CD4-positive, CD25-positive, alpha-beta regulatory T cell (primary cell): ENCODE data around the gene LMX1B. TPM values are rescaled to one million over a fixed set of nuclear protein-coding genes. Genes with fewer than 3 reads are reported as not detected.
"Not testable (repeated sequence)": the region's sequence is repeated elsewhere in the genome, so short reads cannot be mapped to it uniquely, and the experiment has no call there.

ENCODE experiments used
- ATAC-seq, 2 donors: fragments of 150-1000 bp; cut with Tn5 transposase; one replicate each; pipeline ENCODE4 v1.10.0; 2021; ENCODE audit warnings: low read depth in 2 of 2, moderate number of reproducible peaks in 2 of 2, moderate library complexity in 1 of 2
- DNase-seq, 3 donors: peaks; one replicate each; pipeline versions ENCODE4 v3.0.0 to v3.0.0-alpha.2; 2012 to 2022; ENCODE audit warnings: mixed read lengths in 1 of 3
- H3K27ac ChIP-seq: one replicate; pipeline ENCODE4 v1.7.0; 2013; ENCODE audit warnings: mild to moderate bottlenecking, low read length; ENCODE audit not compliant: insufficient read depth, poor library complexity, severe bottlenecking
- H3K27me3 ChIP-seq: one replicate; pipeline ENCODE4 v1.7.0; 2013; ENCODE audit warnings: low read length; ENCODE audit not compliant: control insufficient read depth, insufficient read depth
- H3K36me3 ChIP-seq: one replicate; pipeline ENCODE4 v1.7.0; 2013; ENCODE audit warnings: mild to moderate bottlenecking, low read length, moderate library complexity; ENCODE audit not compliant: control insufficient read depth, insufficient read depth
- H3K4me1 ChIP-seq: 2 replicates; pipeline ENCODE4 v1.7.0; 2013; ENCODE audit warnings: mild to moderate bottlenecking, low read length; ENCODE audit not compliant: insufficient read depth, control insufficient read depth, poor library complexity, severe bottlenecking
- H3K4me3 ChIP-seq: one replicate; pipeline ENCODE4 v1.7.0; 2013; ENCODE audit warnings: low read depth, mild to moderate bottlenecking, low read length, moderate library complexity
- H3K9me3 ChIP-seq, 2 experiments: 1 replicate in 1 of 2; 2 replicates in 1 of 2; pipeline ENCODE4 v1.7.0; 2013; ENCODE audit warnings: low read length in 2 of 2, mild to moderate bottlenecking in 1 of 2, moderate library complexity in 1 of 2; ENCODE audit not compliant: control insufficient read depth in 2 of 2
- H3K27ac Mint-ChIP-seq, 3 donors: one replicate each; pipeline ENCODE4 v1.8.0; 2020 to 2022; ENCODE audit warnings: mild to moderate bottlenecking in 3 of 3, mixed read lengths in 3 of 3, moderate library complexity in 2 of 3
- H3K27me3 Mint-ChIP-seq: one replicate; pipeline ENCODE4 v1.8.0; 2022; ENCODE audit warnings: mild to moderate bottlenecking, mixed read lengths
- H3K36me3 Mint-ChIP-seq: one replicate; pipeline ENCODE4 v1.8.0; 2020; ENCODE audit warnings: mixed read lengths
- H3K4me1 Mint-ChIP-seq, 4 donors: one replicate each; pipeline ENCODE4 v1.8.0; 2020 to 2022; ENCODE audit warnings: mixed read lengths in 4 of 4, mild to moderate bottlenecking in 1 of 4
- H3K4me3 Mint-ChIP-seq, 4 donors: one replicate each; pipeline ENCODE4 v1.8.0; 2020 to 2022; ENCODE audit warnings: mild to moderate bottlenecking in 4 of 4, mixed read lengths in 4 of 4, moderate library complexity in 3 of 4
- H3K9me3 Mint-ChIP-seq, 7 donors: one replicate each; pipeline ENCODE4 v1.8.0; 2020 to 2022; ENCODE audit warnings: mixed read lengths in 7 of 7, mild to moderate bottlenecking in 3 of 7, moderate library complexity in 2 of 7
- polyA plus RNA-seq, 4 donors: library from polyadenylated mRNA; unstranded; fragments of 300-500 nt; fragmentation: Illumina TruSeq; gene quantifications; one replicate each; pipeline ENCODE4 v1.2.3, GENCODE V29; 2021
- total RNA-seq: library from RNA; stranded (reverse); gene quantifications from one replicate; pipeline ENCODE4 v1.2.3, GENCODE V29; 2022

Gene LMX1B
- total and polyA plus RNA-seq, 5 donors from 2014 or later = not detected

DNA sequence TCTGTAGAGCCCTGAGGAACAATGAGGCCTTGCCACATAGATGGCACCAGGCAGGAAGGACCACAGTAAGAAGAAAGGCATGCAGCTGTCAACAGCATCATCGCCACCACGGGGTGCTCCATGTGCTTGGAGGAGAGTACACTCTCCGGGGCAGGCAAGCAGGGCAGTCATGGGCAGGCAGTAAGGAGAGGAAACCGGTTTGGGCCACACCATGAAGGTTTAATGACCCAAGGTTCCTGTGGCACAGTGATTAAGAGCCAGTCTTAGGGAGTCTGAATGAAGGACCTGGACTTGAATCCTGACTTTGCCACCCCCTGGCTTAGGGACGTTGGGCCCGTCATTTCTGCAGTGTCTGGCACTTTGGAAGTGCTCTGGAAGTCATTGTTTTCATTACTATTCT is 110.5 kb downstream of the LMX1B start:
- DNase-seq (no peak), ATAC-seq (no peak)
- Mint-ChIP-seq H3K4me1 (peaks cover 8 to 41% (median 34%) of the 10 kb centered on the region in 4 donors), H3K36me3 (no peaks in the 10 kb centered on the region), H3K4me3 (peak overlapping the region; percentile 87 to 98 (median 91)), H3K27me3 (peaks cover 11% of the 10 kb centered on the region), H3K27ac (peak overlapping the region; percentile 76 to 97 (median 78)), H3K9me3 (peaks cover 0 to 1% (median 0%) of the 10 kb centered on the region in 7 donors)
- H3K27ac ChIP-seq = peak overlapping the region; percentile 94
- no peaks in the 10 kb centered on the region for H3K9me3 ChIP-seq
- no peaks in the 10 kb centered on the region for H3K27me3 ChIP-seq
- peaks cover 40% of the 10 kb centered on the region for H3K4me1 ChIP-seq
- H3K4me3 ChIP-seq = no peak overlapping the region
- no peaks in the 10 kb centered on the region for H3K36me3 ChIP-seq

DNA sequence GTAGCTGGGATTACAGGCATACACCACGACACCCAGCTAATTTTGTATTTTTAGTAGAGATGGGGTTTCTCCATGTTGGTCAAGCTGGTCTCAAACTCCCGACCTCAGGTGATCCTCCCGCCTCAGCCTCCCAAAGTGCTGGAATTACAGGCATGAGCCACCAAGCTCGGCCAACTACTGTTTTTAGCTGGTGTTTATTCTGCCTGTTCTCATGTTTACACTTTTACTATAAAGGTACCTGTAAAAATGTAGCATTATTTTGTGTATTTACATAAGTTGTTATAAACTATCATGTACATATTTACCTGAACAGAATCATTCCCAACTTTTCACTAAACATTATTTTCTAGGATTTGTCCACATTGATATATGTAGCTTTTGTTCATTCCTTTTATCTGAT is 111.8 kb downstream of the LMX1B start:
- not testable (repeated sequence) for H3K27ac Mint-ChIP-seq, H3K4me3 ChIP-seq, H3K27ac ChIP-seq, H3K36me3 ChIP-seq, ATAC-seq, H3K36me3 Mint-ChIP-seq, H3K27me3 Mint-ChIP-seq, H3K9me3 Mint-ChIP-seq, H3K9me3 ChIP-seq, H3K27me3 ChIP-seq, DNase-seq
- peaks cover 28% of the 10 kb centered on the region for H3K4me1 ChIP-seq
- peaks cover 0 to 29% (median 24%) of the 10 kb centered on the region in 4 donors for H3K4me1 Mint-ChIP-seq
- H3K4me3 Mint-ChIP-seq = peak overlapping the region in 3 of 4 donors; percentile 26 to 89 (median 72)

GRCh38 chr9:126728210-126728609 is 114.5 kb downstream of the LMX1B start:
- not testable (repeated sequence) for H3K9me3 ChIP-seq, H3K27ac Mint-ChIP-seq, H3K4me3 ChIP-seq, ATAC-seq, H3K36me3 Mint-ChIP-seq, H3K4me3 Mint-ChIP-seq, DNase-seq, H3K27me3 ChIP-seq, H3K9me3 Mint-ChIP-seq, H3K27ac ChIP-seq, H3K36me3 ChIP-seq, H3K4me1 ChIP-seq
- Mint-ChIP-seq H3K27me3 (peaks cover 18% of the 10 kb centered on the region), H3K4me1 (peaks cover 0 to 12% (median 10%) of the 10 kb centered on the region in 4 donors)

GRCh38 chr9:126730592-126730991 is 116.9 kb downstream of the LMX1B start:
- H3K4me1 ChIP-seq, H3K4me3 ChIP-seq, ATAC-seq, H3K36me3 ChIP-seq, DNase-seq, H3K27me3 ChIP-seq, H3K4me1 Mint-ChIP-seq, H3K36me3 Mint-ChIP-seq, H3K4me3 Mint-ChIP-seq, H3K27ac ChIP-seq: not testable (repeated sequence)
- Mint-ChIP-seq H3K9me3 (peaks cover 0 to 11% (median 5%) of the 10 kb centered on the region in 7 donors), H3K27me3 (peaks cover 34% of the 10 kb centered on the region), H3K27ac (peak overlapping the region in 1 of 3 donors; percentile 26)
- peaks cover 9 to 11% of the 10 kb centered on the region in 2 experiments for H3K9me3 ChIP-seq

GRCh38 chr9:126733005-126733404 is 119.3 kb downstream of the LMX1B start:
- Mint-ChIP-seq H3K4me1 (peaks cover 0 to 3% (median 0%) of the 10 kb centered on the region in 4 donors), H3K27me3 (peaks cover 29% of the 10 kb centered on the region), H3K9me3 (peaks cover 0 to 16% (median 9%) of the 10 kb centered on the region in 7 donors), H3K4me3 (no peak overlapping the region), H3K27ac (no peak overlapping the region), H3K36me3 (no peaks in the 10 kb centered on the region)
- Histone ChIP-seq H3K4me1 (no peaks in the 10 kb centered on the region), H3K4me3 (no peak overlapping the region), H3K27ac (no peak overlapping the region), H3K27me3 (peaks cover 7% of the 10 kb centered on the region), H3K9me3 (peaks cover 12 to 17% of the 10 kb centered on the region in 2 experiments), H3K36me3 (no peaks in the 10 kb centered on the region)
- no peak for DNase-seq
- ATAC-seq = no peak

DNA sequence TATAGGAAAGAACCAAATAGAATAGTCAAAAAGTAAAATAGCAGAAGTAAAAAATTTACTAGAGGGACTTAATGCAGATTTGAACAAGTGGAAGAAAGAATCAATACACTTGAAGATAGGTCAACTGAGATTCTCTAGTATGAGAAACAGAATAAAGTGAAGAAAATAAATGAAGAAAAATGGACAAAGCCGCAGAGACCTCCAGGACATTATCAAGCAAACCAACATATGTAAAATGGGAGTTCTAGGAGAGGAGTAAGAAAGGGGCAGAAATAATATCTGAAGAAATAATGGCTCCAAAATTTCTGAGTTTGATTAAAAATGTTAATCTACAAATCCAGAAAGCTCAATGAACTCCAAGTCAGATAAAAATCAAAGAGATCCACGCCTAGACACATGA is 121.1 kb downstream of the LMX1B start:
- no peak overlapping the region for H3K27ac ChIP-seq

DNA sequence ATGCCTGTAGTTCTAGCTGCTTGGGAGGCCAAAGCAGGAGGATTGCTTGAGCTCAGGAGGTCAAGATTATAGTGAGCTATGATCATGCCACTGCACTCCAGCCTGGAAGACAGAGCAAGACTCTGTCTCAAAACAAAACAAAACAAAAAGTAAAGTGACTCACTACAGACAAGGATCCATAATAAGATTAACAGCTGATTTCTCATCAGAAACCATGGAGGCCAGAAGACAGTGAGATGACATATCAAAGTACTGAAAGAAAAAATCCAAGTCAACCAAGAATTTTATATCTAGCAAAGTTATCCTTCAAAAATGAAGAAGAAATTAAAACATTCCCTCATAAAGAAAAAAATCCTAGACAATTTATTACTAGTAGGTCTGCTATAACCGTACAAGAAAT is 121.8 kb downstream of the LMX1B start:
- no peak overlapping the region for H3K27ac Mint-ChIP-seq
- peaks cover 41% of the 10 kb centered on the region for H3K27me3 Mint-ChIP-seq
- Histone ChIP-seq H3K4me1 (no peaks in the 10 kb centered on the region), H3K27ac (no peak overlapping the region), H3K27me3 (peaks cover 5% of the 10 kb centered on the region), H3K4me3 (no peak overlapping the region), H3K36me3 (no peaks in the 10 kb centered on the region), H3K9me3 (peaks cover 12 to 17% of the 10 kb centered on the region in 2 experiments)
- H3K4me3 Mint-ChIP-seq = no peak overlapping the region
- peaks cover 0 to 3% (median 0%) of the 10 kb centered on the region in 4 donors for H3K4me1 Mint-ChIP-seq
- DNase-seq (no peak), ATAC-seq (no peak)
- peaks cover 0 to 16% (median 11%) of the 10 kb centered on the region in 7 donors for H3K9me3 Mint-ChIP-seq
- H3K36me3 Mint-ChIP-seq = no peaks in the 10 kb centered on the region

More for the DNA sequence above, 121.1 kb downstream of the LMX1B start:
- no peak overlapping the region for H3K4me3 ChIP-seq
- Mint-ChIP-seq H3K4me3 (no peak overlapping the region), H3K27ac (peak overlapping the region in 1 of 3 donors; percentile 43), H3K36me3 (no peaks in the 10 kb centered on the region), H3K9me3 (peaks cover 0 to 16% (median 11%) of the 10 kb centered on the region in 7 donors), H3K4me1 (peaks cover 0 to 3% (median 0%) of the 10 kb centered on the region in 4 donors), H3K27me3 (peaks cover 37% of the 10 kb centered on the region)
- no peak for DNase-seq
- no peaks in the 10 kb centered on the region for H3K36me3 ChIP-seq
- H3K27me3 ChIP-seq = peaks cover 5% of the 10 kb centered on the region
- H3K9me3 ChIP-seq = peaks cover 12 to 17% of the 10 kb centered on the region in 2 experiments
- no peak for ATAC-seq
- H3K4me1 ChIP-seq = no peaks in the 10 kb centered on the region

- no peak overlapping the region for H3K27ac Mint-ChIP-seq
- no peak for ATAC-seq
- H3K4me3 ChIP-seq = no peak overlapping the region
- DNase-seq = no peak
- H3K36me3 ChIP-seq = no peaks in the 10 kb centered on the region
- H3K4me3 Mint-ChIP-seq = no peak overlapping the region
- H3K27me3 Mint-ChIP-seq = peaks cover 33% of the 10 kb centered on the region
- H3K9me3 ChIP-seq = peaks cover 12 to 17% of the 10 kb centered on the region in 2 experiments
- peaks cover 0 to 16% (median 11%) of the 10 kb centered on the region in 7 donors for H3K9me3 Mint-ChIP-seq
- H3K36me3 Mint-ChIP-seq = no peaks in the 10 kb centered on the region
- no peaks in the 10 kb centered on the region for H3K4me1 Mint-ChIP-seq
- no peak overlapping the region for H3K27ac ChIP-seq
- H3K27me3 ChIP-seq = peaks cover 5% of the 10 kb centered on the region
- H3K4me1 ChIP-seq = no peaks in the 10 kb centered on the region
These were observed 124.8 kb downstream of the LMX1B start for GRCh38 chr9:126738553-126738952.
